IPS-18c (cell line): Measurements from ENCODE around the gene PRKAG3.

Source experiments
- H3K4me3 ChIP-seq: 2 replicates; pipeline ENCODE4 v1.7.0; 2013; ENCODE audit warnings: low read depth, mild to moderate bottlenecking, low read length, moderate library complexity; ENCODE audit not compliant: insufficient read depth
- H3K9me3 ChIP-seq: one replicate; pipeline ENCODE4 v1.6.1; 2013; ENCODE audit warnings: mild to moderate bottlenecking, low read length, moderate library complexity; ENCODE audit not compliant: control insufficient read depth, insufficient read depth

PRKAG3 gene

GRCh38 chr2:218869064-218869463 is 37.5 kb upstream of the PRKAG3 start:
- Histone ChIP-seq H3K4me3 (no peak overlapping the region), H3K9me3 (no peaks in the 10 kb centered on the region)

- Histone ChIP-seq H3K4me3 (no peak overlapping the region), H3K9me3 (no peaks in the 10 kb centered on the region)
Observed at GRCh38 chr2:218867900-218868299, 36.3 kb upstream of the PRKAG3 start.

GRCh38 chr2:218865999-218866398 is 34.4 kb upstream of the PRKAG3 start:
- Histone ChIP-seq H3K9me3 (no peaks in the 10 kb centered on the region), H3K4me3 (no peak overlapping the region)

GRCh38 chr2:218865396-218865795 is 33.8 kb upstream of the PRKAG3 start:
- Histone ChIP-seq H3K9me3 (no peaks in the 10 kb centered on the region), H3K4me3 (no peak overlapping the region)

GRCh38 chr2:218863021-218863520 is 31.5 kb upstream of the PRKAG3 start:
- no peak overlapping the region for H3K4me3 ChIP-seq
- H3K9me3 ChIP-seq, result no peaks in the 10 kb centered on the region

- peaks cover 3% of the 10 kb centered on the region for H3K9me3 ChIP-seq
- H3K4me3 ChIP-seq, result no peak overlapping the region
Observed at GRCh38 chr2:218861645-218862318, 30.2 kb upstream of the PRKAG3 start.

GRCh38 chr2:218860950-218861381 is 29.4 kb upstream of the PRKAG3 start:
- peaks cover 3% of the 10 kb centered on the region for H3K9me3 ChIP-seq
- no peak overlapping the region; the same call in 1 of the 2 replicates for H3K4me3 ChIP-seq

- Histone ChIP-seq H3K4me3 (peak overlapping the region; percentile 16), H3K9me3 (peaks cover 3% of the 10 kb centered on the region)
Observed at GRCh38 chr2:218859988-218860831, 28.6 kb upstream of the PRKAG3 start.

GRCh38 chr2:218859556-218859987 is 28.0 kb upstream of the PRKAG3 start, which contains the start of gene WNT6:
Gene WNT6 (plus strand): TSS chr2:218859805. CDS start chr2:218860038, 233 bp downstream.
- peaks cover 3% of the 10 kb centered on the region for H3K9me3 ChIP-seq
- peak within 1 kb of the TSS; percentile 44 for H3K4me3 ChIP-seq

- Histone ChIP-seq H3K9me3 (peaks cover 3% of the 10 kb centered on the region), H3K4me3 (peak overlapping the region; percentile 44; the same call in 1 of the 2 replicates)
Observed at GRCh38 chr2:218858671-218859555, 27.3 kb upstream of the PRKAG3 start.

GRCh38 chr2:218858138-218858445 is 26.5 kb upstream of the PRKAG3 start:
- no peak overlapping the region for H3K4me3 ChIP-seq
- H3K9me3 ChIP-seq, result peaks cover 3% of the 10 kb centered on the region

- Histone ChIP-seq H3K4me3 (no peak overlapping the region), H3K9me3 (peaks cover 3% of the 10 kb centered on the region)
Observed at GRCh38 chr2:218857371-218858137, 26.0 kb upstream of the PRKAG3 start.

GRCh38 chr2:218856896-218857243 is 25.3 kb upstream of the PRKAG3 start:
- Histone ChIP-seq H3K4me3 (no peak overlapping the region), H3K9me3 (peaks cover 3% of the 10 kb centered on the region)

GRCh38 chr2:218856167-218856895 is 24.7 kb upstream of the PRKAG3 start:
- Histone ChIP-seq H3K9me3 (peaks cover 3% of the 10 kb centered on the region), H3K4me3 (no peak overlapping the region)

- H3K4me3 ChIP-seq, result no peak overlapping the region
Observed at GRCh38 chr2:218855305-218856166, 23.9 kb upstream of the PRKAG3 start.

More at GRCh38 chr2:218855305-218856166, 23.9 kb upstream of the PRKAG3 start:
- H3K9me3 ChIP-seq, result peaks cover 3% of the 10 kb centered on the region
